Naive thymus-derived CD4-positive, alpha-beta T cell (primary cell): ENCODE data around the gene GAN. TPM values are rescaled to one million over a fixed set of nuclear protein-coding genes. Genes with fewer than 3 reads are reported as not detected.

ENCODE experiments used
- ATAC-seq: fragments of 150-1000 bp; cut with Tn5 transposase; 2 replicates; pipeline ENCODE4 v1.10.0; 2021; ENCODE audit warnings: mild to moderate bottlenecking, moderate library complexity
- CTCF ChIA-PET: fragments of 350-600 bp; sonication (Branson Sonifier 250); formaldehyde crosslinking; loops from one replicate; lab custom pipeline; 2021; ENCODE audit warnings: antibody characterized with exemption; lab: Charles Lee
- POLR2A ChIA-PET: fragments of 350-600 bp; sonication (Branson Sonifier 250); formaldehyde crosslinking; loops from one replicate; lab custom pipeline; 2021; ENCODE audit warnings: antibody characterized with exemption, inconsistent platforms; lab: Charles Lee
- DNase-seq, 9 donors: peaks; one replicate each; pipeline versions ENCODE4 v3.0.0 to v3.0.0-alpha.2; 2020 to 2022; ENCODE audit warnings: mixed read lengths in 1 of 9
- H3K27ac ChIP-seq: one replicate; pipeline ENCODE4 v1.7.0; 2013; ENCODE audit warnings: mild to moderate bottlenecking, low read depth, low read length, moderate library complexity
- H3K27me3 ChIP-seq, 2 donors: one replicate each; pipeline ENCODE4 v1.7.0; 2013; ENCODE audit warnings: low read length in 2 of 2, mild to moderate bottlenecking in 2 of 2, moderate library complexity in 2 of 2; ENCODE audit not compliant: control insufficient read depth in 2 of 2, insufficient read depth in 2 of 2
- H3K36me3 ChIP-seq, 3 experiments: 1 replicate in 2 of 3; 2 replicates in 1 of 3; pipeline ENCODE4 v1.7.0; 2013; ENCODE audit warnings: low read length in 3 of 3, mild to moderate bottlenecking in 3 of 3, moderate library complexity in 1 of 3; ENCODE audit not compliant: insufficient read depth in 3 of 3, control insufficient read depth in 2 of 3
- H3K4me1 ChIP-seq, 2 donors: one replicate each; pipeline ENCODE4 v1.7.0; 2013; ENCODE audit warnings: low read length in 2 of 2, mild to moderate bottlenecking in 2 of 2, moderate library complexity in 1 of 2; ENCODE audit not compliant: control insufficient read depth in 2 of 2, insufficient read depth in 2 of 2
- H3K4me3 ChIP-seq: 2 replicates; pipeline ENCODE4 v1.7.0; 2013; ENCODE audit warnings: mild to moderate bottlenecking, low read length
- H3K9me3 ChIP-seq, 3 experiments: 1 replicate in 2 of 3; 2 replicates in 1 of 3; pipeline ENCODE4 v1.7.0; 2013; ENCODE audit warnings: low read length in 3 of 3; ENCODE audit not compliant: control insufficient read depth in 2 of 3
- H3K27ac Mint-ChIP-seq, 9 donors: one replicate each; pipeline ENCODE4 v1.8.0; 2020 to 2022; ENCODE audit warnings: mixed read lengths in 9 of 9, mild to moderate bottlenecking in 8 of 9, moderate library complexity in 5 of 9, inconsistent platforms in 2 of 9
- H3K27me3 Mint-ChIP-seq, 5 donors: one replicate each; pipeline ENCODE4 v1.8.0; 2021 to 2022; ENCODE audit warnings: mixed read lengths in 5 of 5, mild to moderate bottlenecking in 1 of 5
- H3K36me3 Mint-ChIP-seq, 5 donors: one replicate each; pipeline ENCODE4 v1.8.0; 2020 to 2022; ENCODE audit warnings: mixed read lengths in 5 of 5, mild to moderate bottlenecking in 3 of 5, inconsistent platforms in 1 of 5
- H3K4me1 Mint-ChIP-seq, 7 donors: one replicate each; pipeline ENCODE4 v1.8.0; 2020 to 2022; ENCODE audit warnings: mixed read lengths in 7 of 7, mild to moderate bottlenecking in 3 of 7, inconsistent platforms in 1 of 7
- H3K4me3 Mint-ChIP-seq, 10 donors: one replicate each; pipeline ENCODE4 v1.8.0; 2020 to 2022; ENCODE audit warnings: mild to moderate bottlenecking in 10 of 10, mixed read lengths in 10 of 10, moderate library complexity in 6 of 10, inconsistent platforms in 2 of 10
- H3K9me3 Mint-ChIP-seq, 11 donors: one replicate each; pipeline ENCODE4 v1.8.0; 2020 to 2022; ENCODE audit warnings: mixed read lengths in 11 of 11, mild to moderate bottlenecking in 4 of 11, inconsistent platforms in 1 of 11, moderate library complexity in 1 of 11
- intact Hi-C, 2 donors: fragments of 100-400 bp; cut with micrococcal nuclease; formaldehyde crosslinking; loops; one replicate each; pipeline ENCODE4 v1.15.1; 2023
- polyA plus RNA-seq, 2 donors: library from polyadenylated mRNA; unstranded; fragments of 300-500 nt; fragmentation: Illumina TruSeq; gene quantifications; one replicate each; pipeline ENCODE4 v1.2.3, GENCODE V29; 2021
- total RNA-seq, 6 experiments: library from RNA in 5 of 6; stranded (reverse) in 5 of 6; gene quantifications; 1 replicate in 5 of 6; 2 replicates in 1 of 6; pipeline ENCODE4 v1.2.3 and lab custom pipeline; 2021 to 2026

Gene GAN
- total and polyA plus RNA-seq, 7 experiments from 2014 or later: 2.3 to 11.3 (median 7.8) TPM

DNA sequence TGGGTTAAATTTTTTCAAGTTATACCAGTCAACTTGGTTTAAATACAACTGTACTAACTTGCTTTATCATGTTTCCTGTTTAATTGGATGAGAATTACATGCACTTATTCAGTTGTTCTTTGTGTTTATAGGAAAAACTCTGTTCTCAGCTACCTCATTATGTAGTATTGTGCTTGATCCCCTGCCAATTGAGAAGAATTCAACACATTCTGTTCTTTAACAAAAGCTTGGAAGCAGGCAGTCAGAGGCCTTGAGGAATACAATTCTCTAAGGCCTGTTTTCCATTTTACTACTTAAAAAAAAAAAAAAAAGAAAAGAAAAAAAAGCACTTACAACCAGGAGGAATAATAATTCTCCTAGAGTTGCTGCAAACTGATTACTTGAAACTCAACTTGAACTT is 69.2 kb downstream of the GAN start:
- Histone ChIP-seq H3K9me3 (no peaks in the 10 kb centered on the region), H3K27me3 (no peaks in the 10 kb centered on the region), H3K36me3 (peaks cover 0 to 7% (median 0%) of the 10 kb centered on the region in 3 experiments), H3K4me1 (no peaks in the 10 kb centered on the region), H3K27ac (no peak overlapping the region), H3K4me3 (no peak overlapping the region)
- peaks cover 0 to 2% (median 0%) of the 10 kb centered on the region in 7 donors for H3K4me1 Mint-ChIP-seq
- no peak overlapping the region for H3K27ac Mint-ChIP-seq
- H3K4me3 Mint-ChIP-seq: no peak overlapping the region
- ChIA-PET CTCF (interaction anchor here (0.7 kb wide), 1 partner anchor 151 kb away, joined by 3 read pairs; no protein-coding TSS in a partner anchor), POLR2A (no interaction called here)
- DNase-seq (no peak), ATAC-seq (no peak)
- no peaks in the 10 kb centered on the region for H3K9me3 Mint-ChIP-seq
- intact Hi-C loops: no loop called here
- H3K27me3 Mint-ChIP-seq: no peaks in the 10 kb centered on the region
- H3K36me3 Mint-ChIP-seq: peaks cover 0 to 34% (median 1%) of the 10 kb centered on the region in 5 donors

DNA sequence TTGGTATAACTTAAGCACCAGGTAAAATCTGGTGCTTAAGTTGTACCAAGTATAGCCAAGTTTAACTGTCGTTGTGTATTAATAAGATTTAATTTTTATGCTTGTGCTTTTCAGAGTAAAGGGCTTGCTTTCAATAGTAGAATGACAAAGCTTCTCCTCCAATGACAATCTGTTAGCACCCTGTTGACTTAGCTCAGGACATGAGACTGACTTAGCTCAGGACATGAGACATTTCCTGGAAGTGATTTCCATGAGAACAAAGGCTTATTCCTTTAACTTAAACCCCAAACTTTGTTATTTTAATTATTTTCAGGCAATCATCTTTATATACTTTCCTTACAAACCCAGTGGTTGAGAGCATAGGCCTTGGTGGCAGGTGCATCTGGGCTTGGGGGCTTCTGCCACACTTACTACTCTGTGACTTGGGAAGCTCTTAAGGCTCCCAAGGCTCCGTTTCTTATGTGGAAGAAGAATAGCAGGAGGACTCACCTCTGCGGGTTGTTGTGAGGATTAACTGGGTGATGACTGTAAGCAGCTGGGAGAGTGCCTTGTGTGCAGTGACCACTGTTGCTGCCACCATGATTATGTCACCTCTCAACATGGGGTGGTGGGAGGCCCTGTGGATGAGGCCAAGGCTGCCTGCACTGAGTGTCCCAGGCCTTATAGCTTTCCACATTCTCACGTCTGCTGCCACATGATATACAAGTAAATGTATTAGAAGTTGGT is 70.4 kb downstream of the GAN start:
- Histone ChIP-seq H3K27ac (no peak overlapping the region), H3K4me1 (no peaks in the 10 kb centered on the region), H3K9me3 (no peaks in the 10 kb centered on the region), H3K4me3 (no peak overlapping the region), H3K36me3 (peaks cover 0 to 12% (median 0%) of the 10 kb centered on the region in 3 experiments), H3K27me3 (no peaks in the 10 kb centered on the region)
- ChIA-PET CTCF (no interaction called here), POLR2A (no interaction called here)
- Mint-ChIP-seq H3K36me3 (peaks cover 0 to 37% (median 9%) of the 10 kb centered on the region in 5 donors), H3K4me1 (peaks cover 0 to 2% (median 0%) of the 10 kb centered on the region in 7 donors), H3K27me3 (no peaks in the 10 kb centered on the region), H3K27ac (no peak overlapping the region), H3K4me3 (no peak overlapping the region), H3K9me3 (no peaks in the 10 kb centered on the region)
- intact Hi-C loops: no loop called here
- no peak for ATAC-seq
- no peak for DNase-seq

DNA sequence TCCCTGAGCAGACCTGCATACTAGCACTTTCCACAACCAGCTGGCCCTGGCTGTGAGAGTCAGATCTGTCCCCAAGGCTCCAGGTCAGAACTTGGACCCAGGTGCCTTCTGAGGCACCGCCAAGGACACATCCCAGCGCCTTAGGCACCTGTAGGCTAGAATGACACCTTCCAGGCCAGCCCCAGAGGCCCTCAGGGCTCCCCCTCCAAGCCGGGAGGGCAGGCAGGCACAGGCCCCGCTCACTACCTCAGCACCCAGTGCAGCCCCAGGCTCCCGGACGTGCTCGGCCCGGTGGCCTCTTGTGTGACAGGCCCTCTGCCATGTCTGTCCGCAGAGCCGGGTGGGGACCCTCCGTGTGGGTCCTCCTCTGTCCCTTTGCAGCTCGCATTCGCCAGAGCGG is 73.6 kb downstream of the GAN start:
- ChIA-PET POLR2A (no interaction called here), CTCF (no interaction called here)
- no peak overlapping the region for H3K4me3 ChIP-seq
- H3K9me3 Mint-ChIP-seq: peaks cover 0 to under 1% (median 0%) of the 10 kb centered on the region in 11 donors
- ATAC-seq (no peak), DNase-seq (no peak)
- H3K4me3 Mint-ChIP-seq: no peak overlapping the region
- no peak overlapping the region for H3K27ac Mint-ChIP-seq
- no peaks in the 10 kb centered on the region for H3K4me1 Mint-ChIP-seq
- H3K36me3 ChIP-seq: peaks cover 0 to 12% (median 0%) of the 10 kb centered on the region in 3 experiments
- no peaks in the 10 kb centered on the region for H3K9me3 ChIP-seq
- no peaks in the 10 kb centered on the region for H3K27me3 ChIP-seq
- H3K27ac ChIP-seq: no peak overlapping the region
- no peaks in the 10 kb centered on the region for H3K27me3 Mint-ChIP-seq
- H3K36me3 Mint-ChIP-seq: peaks cover 0 to 44% (median 16%) of the 10 kb centered on the region in 5 donors
- intact Hi-C loops: no loop called here
- no peaks in the 10 kb centered on the region for H3K4me1 ChIP-seq

DNA sequence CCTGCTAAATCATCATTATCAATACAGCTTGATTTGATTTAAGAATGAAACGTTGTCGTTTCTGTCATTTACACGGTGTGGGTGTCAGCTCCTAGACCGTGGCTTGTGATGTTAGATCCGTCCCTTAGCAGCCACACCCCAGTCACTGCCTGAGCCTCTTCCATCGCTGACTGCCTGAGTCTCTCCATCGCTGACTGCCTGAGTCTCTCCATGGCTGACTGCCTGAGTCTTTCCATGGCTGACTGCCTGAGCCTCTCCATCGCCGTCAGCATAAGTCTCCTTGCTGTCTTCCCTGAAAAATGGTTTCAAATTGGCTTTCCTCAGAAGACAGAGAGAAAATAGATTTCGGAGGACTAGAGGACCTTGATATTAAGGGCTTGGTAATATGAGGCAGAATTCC is 76.1 kb downstream of the GAN start:
- Histone ChIP-seq H3K27ac (no peak overlapping the region), H3K36me3 (peaks cover 0 to 12% (median 0%) of the 10 kb centered on the region in 3 experiments), H3K27me3 (no peaks in the 10 kb centered on the region), H3K9me3 (no peaks in the 10 kb centered on the region), H3K4me1 (no peaks in the 10 kb centered on the region), H3K4me3 (no peak overlapping the region)
- H3K27me3 Mint-ChIP-seq: no peaks in the 10 kb centered on the region
- no peak overlapping the region for H3K4me3 Mint-ChIP-seq
- ATAC-seq (no peak), DNase-seq (no peak)
- H3K27ac Mint-ChIP-seq: no peak overlapping the region
- H3K9me3 Mint-ChIP-seq: peaks cover 0 to 1% (median 0%) of the 10 kb centered on the region in 11 donors
- no peaks in the 10 kb centered on the region for H3K4me1 Mint-ChIP-seq
- ChIA-PET CTCF (interaction anchor here (0.9 kb wide), 2 partner anchors 10 to 13 kb away, joined by 3 read pairs; no protein-coding TSS in a partner anchor), POLR2A (no interaction called here)
- intact Hi-C loops: no loop called here
- H3K36me3 Mint-ChIP-seq: peaks cover 0 to 40% (median 18%) of the 10 kb centered on the region in 5 donors

DNA sequence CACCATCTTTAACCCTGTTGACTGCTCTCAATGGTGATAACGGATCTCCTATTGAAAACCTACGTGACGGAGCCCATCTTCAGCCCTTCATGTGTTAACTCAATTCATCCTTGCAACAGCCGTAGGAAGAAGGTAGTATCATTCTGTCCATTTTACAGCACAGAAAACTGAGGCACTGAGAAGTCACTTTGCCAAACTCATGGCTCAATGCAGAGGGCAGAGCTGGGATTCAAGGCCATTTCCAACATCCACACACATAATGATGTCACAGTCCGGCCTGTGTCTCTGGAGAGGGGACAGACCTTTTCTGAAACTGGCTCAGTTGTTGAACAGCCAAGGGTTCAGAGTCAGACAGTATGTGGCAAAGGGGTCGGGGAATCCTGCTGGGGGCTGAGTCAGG is 77.2 kb downstream of the GAN start:
- Histone ChIP-seq H3K9me3 (no peaks in the 10 kb centered on the region), H3K4me3 (no peak overlapping the region), H3K36me3 (peaks cover 0 to 12% (median 0%) of the 10 kb centered on the region in 3 experiments), H3K27ac (no peak overlapping the region), H3K4me1 (no peaks in the 10 kb centered on the region), H3K27me3 (no peaks in the 10 kb centered on the region)
- H3K9me3 Mint-ChIP-seq: peaks cover 0 to 1% (median 0%) of the 10 kb centered on the region in 11 donors
- CTCF ChIA-PET: interaction anchor here (0.9 kb wide), 1 partner anchor 9 kb away, joined by 3 read pairs; no protein-coding TSS in a partner anchor
- no peaks in the 10 kb centered on the region for H3K4me1 Mint-ChIP-seq
- no peak overlapping the region for H3K4me3 Mint-ChIP-seq
- no peaks in the 10 kb centered on the region for H3K27me3 Mint-ChIP-seq
- no peak for ATAC-seq
- intact Hi-C loops: no loop called here
- no peak for DNase-seq
- POLR2A ChIA-PET: no interaction called here
- peaks cover 0 to 34% (median 18%) of the 10 kb centered on the region in 5 donors for H3K36me3 Mint-ChIP-seq
- H3K27ac Mint-ChIP-seq: no peak overlapping the region

DNA sequence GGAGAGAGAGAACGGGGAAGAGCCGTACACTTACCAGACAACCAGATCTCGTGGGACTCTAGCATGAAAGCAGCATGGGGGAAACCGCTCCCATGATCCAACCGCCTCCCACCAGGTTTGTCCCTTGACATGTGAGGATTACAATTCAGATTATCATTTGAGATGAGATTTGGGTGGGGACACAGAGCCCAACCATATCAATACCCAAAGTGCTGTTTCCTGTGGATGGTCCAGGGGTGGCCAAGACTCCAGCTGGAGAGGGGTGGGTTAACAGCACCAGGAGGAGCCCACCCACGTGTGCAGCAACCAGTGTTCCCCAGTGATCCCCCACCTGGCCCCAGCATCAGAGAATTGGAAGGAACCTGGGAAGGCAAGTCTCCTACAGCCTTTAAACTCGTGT is 79.7 kb downstream of the GAN start:
- Mint-ChIP-seq H3K9me3 (peaks cover 0 to 1% (median 0%) of the 10 kb centered on the region in 11 donors), H3K27me3 (no peaks in the 10 kb centered on the region), H3K36me3 (peaks cover 0 to 17% (median 9%) of the 10 kb centered on the region in 5 donors), H3K27ac (no peak overlapping the region), H3K4me3 (no peak overlapping the region), H3K4me1 (no peaks in the 10 kb centered on the region)
- Histone ChIP-seq H3K4me3 (no peak overlapping the region), H3K27ac (no peak overlapping the region), H3K36me3 (peaks cover 0 to 2% (median 0%) of the 10 kb centered on the region in 3 experiments), H3K27me3 (no peaks in the 10 kb centered on the region), H3K9me3 (no peaks in the 10 kb centered on the region), H3K4me1 (no peaks in the 10 kb centered on the region)
- ATAC-seq (no peak), DNase-seq (no peak)
- intact Hi-C loops: no loop called here
- POLR2A ChIA-PET: no interaction called here
- CTCF ChIA-PET: no interaction called here
